A673 (cell line): ENCODE data around the gene FKBP8. TPM values are rescaled to one million over a fixed set of nuclear protein-coding genes. Genes with fewer than 3 reads are reported as not detected.

Source experiments
- BruUV-seq: library from RNA; stranded (reverse); fragments of 400-500 nt; replicated peaks from 2 replicates; lab custom pipeline; 2021; lab: Mats Ljungman, UMichigan
- CTCF ChIA-PET: fragments of 300-600 bp; sonication (Branson Sonifier 250); formaldehyde crosslinking; loops from one replicate; lab custom pipeline; 2022; ENCODE audit warnings: antibody characterized with exemption; lab: Charles Lee
- POLR2A ChIA-PET: fragments of 300-600 bp; sonication (Branson Sonifier 250); formaldehyde crosslinking; loops from one replicate; lab custom pipeline; 2022; ENCODE audit warnings: antibody characterized with exemption; ENCODE audit not compliant: low non-redundant PET; lab: Charles Lee
- DNase-seq: peaks from one replicate; pipeline ENCODE4 v3.0.0-alpha.2; 2015; ENCODE audit warnings: low spot score
- H3K27ac ChIP-seq: fragments of 200-600 bp; sonication (generic); 2 replicates; pipeline ENCODE4 v1.5.1; 2016; ENCODE audit warnings: mixed run types, low read depth, mild to moderate bottlenecking, mixed read lengths, antibody characterized with exemption, low read length; ENCODE audit not compliant: poor library complexity, severe bottlenecking
- H3K27me3 ChIP-seq: fragments of 200-600 bp; sonication (generic); replicated peaks from 2 replicates; pipeline ENCODE4 v1.6.1; 2017; ENCODE audit warnings: mixed run types, low read depth, mild to moderate bottlenecking, mixed read lengths, antibody characterized with exemption, low read length; ENCODE audit not compliant: insufficient read depth, poor library complexity
- H3K36me3 ChIP-seq: fragments of 200-600 bp; sonication (generic); 2 replicates; pipeline ENCODE4 v1.6.1; 2016; ENCODE audit warnings: mixed run types, mild to moderate bottlenecking, mixed read lengths, antibody characterized with exemption, low read length; ENCODE audit not compliant: insufficient read depth, poor library complexity, severe bottlenecking
- H3K4me1 ChIP-seq: fragments of 200-600 bp; sonication (generic); 2 replicates; pipeline ENCODE4 v1.6.1; 2017; ENCODE audit warnings: mixed run types, mild to moderate bottlenecking, mixed read lengths, antibody characterized with exemption, low read length; ENCODE audit not compliant: insufficient read depth, poor library complexity, severe bottlenecking
- H3K4me3 ChIP-seq: fragments of 200-600 bp; sonication (generic); 2 replicates; pipeline ENCODE4 v1.5.1; 2016; ENCODE audit warnings: low read depth, mixed run types, mild to moderate bottlenecking, mixed read lengths, low read length; ENCODE audit not compliant: poor library complexity, severe bottlenecking
- H3K9me3 ChIP-seq: fragments of 200-600 bp; sonication (generic); 2 replicates; pipeline ENCODE4 v1.6.1; 2016; ENCODE audit warnings: mixed run types, low read depth, mild to moderate bottlenecking, mixed read lengths, antibody characterized with exemption, low read length; ENCODE audit not compliant: poor library complexity, severe bottlenecking
- EZH2 ChIP-seq: fragments of 200-600 bp; sonication (generic); IDR thresholded peaks from 2 replicates; pipeline ENCODE4 v1.6.1; 2017; ENCODE audit warnings: borderline replicate concordance, low read depth, mild to moderate bottlenecking, mixed read lengths, antibody characterized with exemption, low read length; ENCODE audit not compliant: poor library complexity, severe bottlenecking
- intact Hi-C: fragments of 100-400 bp; cut with micrococcal nuclease; formaldehyde crosslinking; loops from one replicate; pipeline ENCODE4 v1.10.0; 2022; ENCODE audit not compliant: unreplicated experiment
- total RNA-seq: library from RNA; stranded (reverse); gene quantifications from 2 replicates; pipeline ENCODE4 v1.2.3, GENCODE V29; 2021
- TF ChIP-seq, protein P1 (sequence below): fragments of 300-800, 200-600 bp; sonication (generic); conservative IDR thresholded peaks from 2 replicates; pipeline ENCODE4 v1.5.1; 2017; ENCODE audit warnings: low read depth, mild to moderate bottlenecking, antibody characterized with exemption, low read length, moderate library complexity, mixed read lengths

Gene FKBP8
- total RNA-seq, 1 experiment from 2014 or later, result 210 TPM

- BruUV-seq, result no TSS peak
- intact Hi-C loops, result no loop called here
- ChIA-PET POLR2A (no interaction called here), CTCF (interaction anchor here (0.6 kb wide), 1 partner anchor 414 kb away, joined by 5 read pairs; no protein-coding TSS in a partner anchor)
- Histone ChIP-seq H3K4me1 (no peaks in the 10 kb centered on the region), H3K27ac (no peak overlapping the region), H3K27me3 (no peaks in the 10 kb centered on the region), H3K36me3 (no peaks in the 10 kb centered on the region), H3K9me3 (no peaks in the 10 kb centered on the region), H3K4me3 (no peak overlapping the region)
- no peak for TF ChIP-seq EZH2
- TF ChIP-seq, protein P1, sequence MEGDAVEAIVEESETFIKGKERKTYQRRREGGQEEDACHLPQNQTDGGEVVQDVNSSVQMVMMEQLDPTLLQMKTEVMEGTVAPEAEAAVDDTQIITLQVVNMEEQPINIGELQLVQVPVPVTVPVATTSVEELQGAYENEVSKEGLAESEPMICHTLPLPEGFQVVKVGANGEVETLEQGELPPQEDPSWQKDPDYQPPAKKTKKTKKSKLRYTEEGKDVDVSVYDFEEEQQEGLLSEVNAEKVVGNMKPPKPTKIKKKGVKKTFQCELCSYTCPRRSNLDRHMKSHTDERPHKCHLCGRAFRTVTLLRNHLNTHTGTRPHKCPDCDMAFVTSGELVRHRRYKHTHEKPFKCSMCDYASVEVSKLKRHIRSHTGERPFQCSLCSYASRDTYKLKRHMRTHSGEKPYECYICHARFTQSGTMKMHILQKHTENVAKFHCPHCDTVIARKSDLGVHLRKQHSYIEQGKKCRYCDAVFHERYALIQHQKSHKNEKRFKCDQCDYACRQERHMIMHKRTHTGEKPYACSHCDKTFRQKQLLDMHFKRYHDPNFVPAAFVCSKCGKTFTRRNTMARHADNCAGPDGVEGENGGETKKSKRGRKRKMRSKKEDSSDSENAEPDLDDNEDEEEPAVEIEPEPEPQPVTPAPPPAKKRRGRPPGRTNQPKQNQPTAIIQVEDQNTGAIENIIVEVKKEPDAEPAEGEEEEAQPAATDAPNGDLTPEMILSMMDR, result no peak
- DNase-seq, result no peak
Measured at GRCh38 chr19:18510216-18510615, 33.2 kb downstream of the FKBP8 start.

- H3K4me1 ChIP-seq, result no peaks in the 10 kb centered on the region
- H3K36me3 ChIP-seq, result no peaks in the 10 kb centered on the region
- CTCF ChIA-PET, result no interaction called here
- no peaks in the 10 kb centered on the region for H3K27me3 ChIP-seq
- no TSS peak for BruUV-seq
- POLR2A ChIA-PET, result interaction anchor here (0.7 kb wide), 1 partner anchor 492 kb away, joined by 4 read pairs; no protein-coding TSS in a partner anchor
- no peak overlapping the region for H3K27ac ChIP-seq
- TF ChIP-seq, protein P1, result no peak
- no peak for TF ChIP-seq EZH2
- no peak for DNase-seq
- H3K4me3 ChIP-seq, result no peak overlapping the region
- intact Hi-C loops, result no loop called here
- no peaks in the 10 kb centered on the region for H3K9me3 ChIP-seq
Measured at GRCh38 chr19:18508585-18508984, 34.8 kb downstream of the FKBP8 start.

GRCh38 chr19:18507727-18508440 lies 35.5 kb downstream of the FKBP8 start:
- TF ChIP-seq, protein P1, result no peak
- no peak for TF ChIP-seq EZH2
- CTCF ChIA-PET, result no interaction called here
- DNase-seq, result no peak
- POLR2A ChIA-PET, result interaction anchor here (0.7 kb wide), 1 partner anchor 493 kb away, joined by 4 read pairs; no protein-coding TSS in a partner anchor
- Histone ChIP-seq H3K27me3 (no peaks in the 10 kb centered on the region), H3K27ac (no peak overlapping the region), H3K4me3 (no peak overlapping the region), H3K36me3 (no peaks in the 10 kb centered on the region), H3K4me1 (no peaks in the 10 kb centered on the region), H3K9me3 (no peaks in the 10 kb centered on the region)
- BruUV-seq, result no TSS peak
- intact Hi-C loops, result no loop called here
